HG03139 (cell line): ENCODE results near the gene HSD17B2.
"Not testable (repeated sequence)": the region's sequence is repeated elsewhere in the genome, so short reads cannot be mapped to it uniquely, and the experiment has no call there.

ENCODE experiments used
- ATAC-seq: cut with Tn5 transposase; IDR thresholded peaks from one replicate; pipeline ENCODE4 v1.9.1; 2021; ENCODE audit not compliant: unreplicated experiment

The HSD17B2 gene

GRCh38 chr16:82074019-82074558 lies 39.0 kb downstream of the HSD17B2 start:
- no peak for ATAC-seq

DNA sequence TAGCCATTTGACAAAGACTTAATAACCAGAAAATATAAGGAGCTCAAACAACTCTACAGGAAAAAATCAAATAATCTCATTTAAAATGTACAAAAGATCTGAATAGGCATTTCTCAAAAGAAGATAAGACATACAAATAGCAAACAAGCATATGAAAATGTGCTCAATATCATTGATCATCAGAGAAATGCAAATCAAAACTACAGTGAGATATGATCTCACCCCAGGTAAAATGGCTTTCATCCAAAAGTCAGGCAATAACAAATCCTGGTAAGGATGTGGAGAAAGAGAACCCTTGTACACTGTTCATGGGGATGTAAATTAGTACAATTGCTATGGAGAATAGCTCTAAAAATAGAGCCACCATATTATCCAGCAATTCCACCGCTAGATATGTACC lies 43.1 kb downstream of the HSD17B2 start:
- ATAC-seq = no peak

DNA sequence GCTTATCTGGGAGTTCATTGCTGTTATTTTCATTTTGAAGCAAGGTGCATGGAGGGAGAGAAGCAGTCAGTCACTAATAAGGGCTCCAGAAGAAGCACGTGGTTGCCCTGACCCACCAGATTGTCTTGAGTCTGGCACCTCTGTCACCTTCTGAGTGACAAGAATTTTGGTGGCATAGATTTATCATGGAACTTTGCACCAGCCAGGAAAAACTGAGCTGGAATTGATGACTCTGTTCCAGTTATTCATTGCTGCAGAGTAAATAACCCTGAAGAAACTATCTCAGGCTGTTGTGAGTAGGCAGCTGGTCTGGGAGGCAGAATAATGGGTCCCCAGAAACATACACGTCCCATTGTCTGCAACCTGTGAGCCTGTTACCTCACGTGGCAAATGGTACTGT lies 44.8 kb downstream of the HSD17B2 start:
- ATAC-seq = no peak

DNA sequence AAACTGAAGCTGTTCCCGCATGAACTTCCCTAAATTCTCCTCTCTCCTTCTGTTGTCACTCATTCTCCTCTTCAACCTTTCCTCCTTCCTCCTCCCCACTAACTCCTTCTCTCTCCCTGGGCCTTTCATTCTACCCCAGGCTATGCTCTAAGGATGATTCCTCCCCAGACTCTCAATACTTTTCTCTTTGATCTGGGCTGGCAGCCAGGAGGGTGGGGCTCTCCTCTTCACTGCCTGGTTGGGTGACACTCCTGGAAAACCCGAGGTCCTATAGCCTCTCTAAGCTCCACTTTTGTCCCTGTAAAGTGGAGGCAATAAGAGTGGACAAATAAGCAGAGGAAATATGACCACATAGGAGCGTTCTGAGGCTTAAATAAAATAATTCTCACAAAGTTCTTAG lies 46.2 kb downstream of the HSD17B2 start:
- no peak for ATAC-seq

- ATAC-seq = no peak
These were observed 47.0 kb downstream of the HSD17B2 start for GRCh38 chr16:82082097-82082496.

- no peak for ATAC-seq
These were observed 47.6 kb downstream of the HSD17B2 start for GRCh38 chr16:82082543-82083244.

DNA sequence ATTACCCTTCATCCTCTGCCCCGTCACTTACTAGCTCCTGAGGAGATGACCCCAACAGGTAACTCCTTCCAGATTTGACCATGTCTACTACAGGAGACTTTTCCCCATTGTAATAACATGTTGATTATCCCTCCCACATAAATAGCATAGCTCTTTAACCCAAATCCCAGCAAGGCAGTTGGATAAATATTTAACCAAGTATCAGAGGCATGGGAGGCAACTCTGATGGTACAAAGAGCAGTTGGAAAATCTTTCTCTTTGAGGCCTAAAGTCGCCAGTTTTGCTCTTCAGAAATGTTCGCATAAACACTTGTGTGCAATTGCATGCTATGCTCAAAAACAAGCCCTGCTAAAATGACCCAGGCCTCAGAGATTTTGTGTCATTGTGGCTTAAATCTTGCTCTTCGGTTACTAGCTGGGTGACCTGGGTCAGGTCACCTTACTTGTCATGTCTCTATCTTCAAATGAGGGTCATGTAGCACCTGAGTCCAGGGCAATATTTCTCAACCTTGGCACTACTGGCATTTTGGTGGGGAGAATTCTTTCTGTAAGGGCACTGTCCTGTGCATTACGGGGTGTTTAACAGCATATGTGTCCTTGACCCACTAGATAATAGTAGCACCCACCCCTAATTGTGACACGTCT lies 48.8 kb downstream of the HSD17B2 start:
- ATAC-seq = no peak

- ATAC-seq = no peak
These were observed 50.1 kb downstream of the HSD17B2 start for GRCh38 chr16:82085011-82085779.

- no peak for ATAC-seq
These were observed 53.4 kb downstream of the HSD17B2 start for GRCh38 chr16:82088483-82088882.

DNA sequence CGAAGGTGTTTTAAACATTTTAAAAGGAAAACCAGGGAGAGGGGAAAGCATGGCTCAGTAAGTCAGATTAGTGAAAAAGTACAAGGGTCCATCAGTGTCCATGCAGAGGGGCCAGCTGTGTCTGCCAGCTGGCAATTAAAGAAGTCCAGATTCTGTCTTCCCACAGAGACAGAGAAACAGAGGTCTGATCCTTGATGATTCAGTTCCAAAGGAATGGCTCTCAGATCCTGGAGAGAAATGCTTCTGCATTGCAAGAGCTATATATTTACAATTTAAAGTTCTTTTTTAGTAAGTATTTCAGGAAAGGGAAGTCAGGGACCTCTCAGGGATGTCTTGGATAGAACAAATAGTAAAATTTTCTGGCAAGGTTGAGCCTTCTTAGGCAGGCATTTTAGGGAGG lies 56.2 kb downstream of the HSD17B2 start:
- no peak for ATAC-seq

- ATAC-seq = no peak
These were observed 57.7 kb downstream of the HSD17B2 start for GRCh38 chr16:82092711-82093110.

- ATAC-seq = no peak
These were observed 58.7 kb downstream of the HSD17B2 start for GRCh38 chr16:82093666-82094300.

DNA sequence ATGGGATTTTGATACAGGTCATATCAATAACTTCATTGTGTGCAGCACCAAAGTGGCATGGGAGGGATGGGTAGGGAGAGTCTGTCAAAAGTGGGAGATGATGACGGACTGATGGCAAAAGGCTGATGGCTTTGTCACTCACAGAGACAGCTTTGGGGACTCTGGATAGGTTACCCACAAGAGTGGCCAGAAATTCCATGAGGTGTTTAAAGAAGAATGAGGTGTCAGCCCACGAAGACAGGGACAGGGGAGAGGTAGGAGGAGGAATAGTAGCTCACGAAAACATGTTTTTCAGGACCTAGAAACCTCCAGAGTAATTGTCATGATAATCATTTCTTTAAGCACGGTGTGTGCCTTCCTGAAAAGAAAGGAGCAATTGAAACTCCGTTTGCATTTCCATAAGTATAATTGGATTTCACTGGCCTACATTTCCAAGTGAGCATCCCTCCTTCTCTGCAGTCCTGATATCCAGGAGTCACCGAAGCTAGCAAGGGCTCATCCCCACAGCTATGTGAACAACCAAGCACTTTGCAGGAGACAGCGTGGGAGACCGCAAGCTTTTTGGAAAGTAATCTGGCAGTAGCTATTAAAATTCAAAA lies 60.0 kb downstream of the HSD17B2 start:
- ATAC-seq = no peak

- no peak for ATAC-seq
These were observed 61.6 kb downstream of the HSD17B2 start for GRCh38 chr16:82096641-82097040.

- ATAC-seq = no peak
These were observed 70.1 kb downstream of the HSD17B2 start for GRCh38 chr16:82105107-82105506.

GRCh38 chr16:82108100-82108499 lies 73.0 kb downstream of the HSD17B2 start:
- ATAC-seq = no peak

DNA sequence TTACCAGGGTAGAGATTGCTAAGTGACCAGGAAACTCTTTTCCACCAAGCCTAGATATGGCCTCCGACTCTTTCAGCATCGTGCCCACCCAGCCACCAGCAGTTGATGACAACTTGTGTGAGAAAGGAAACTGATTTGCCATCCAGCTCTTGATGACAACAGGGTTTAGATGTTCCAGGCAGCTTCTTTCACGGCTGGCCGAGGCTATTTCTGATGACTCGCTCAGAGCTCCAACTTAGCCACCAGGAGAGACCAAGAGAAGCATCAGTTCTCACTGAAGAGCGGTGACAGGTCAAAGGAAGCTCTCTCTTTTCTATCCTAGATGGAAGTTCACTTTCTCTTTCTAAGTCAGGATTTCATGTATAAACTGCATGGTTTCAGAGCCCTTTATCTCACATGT lies 73.7 kb downstream of the HSD17B2 start:
- no peak for ATAC-seq

DNA sequence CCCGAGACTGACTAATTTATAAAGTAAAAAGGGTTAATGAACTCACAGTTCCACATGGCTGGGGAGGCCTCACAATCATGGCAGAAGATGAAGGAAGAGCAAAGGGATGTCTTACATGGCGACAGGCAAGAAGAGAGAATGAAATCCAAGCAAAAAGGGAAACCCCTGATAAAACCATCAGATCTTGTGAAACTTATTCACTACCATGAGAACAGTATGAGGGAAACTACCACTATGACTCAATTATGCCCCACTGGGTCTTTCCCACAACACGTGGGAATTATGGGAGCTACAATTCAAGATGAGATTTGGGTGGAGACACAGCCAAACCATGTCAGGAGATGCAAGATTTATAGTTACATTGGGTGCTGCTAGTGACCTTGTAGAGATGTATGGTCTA lies 74.2 kb downstream of the HSD17B2 start:
- not testable (repeated sequence) for ATAC-seq

- ATAC-seq = no peak
These were observed 76.9 kb downstream of the HSD17B2 start for GRCh38 chr16:82111944-82112343.

DNA sequence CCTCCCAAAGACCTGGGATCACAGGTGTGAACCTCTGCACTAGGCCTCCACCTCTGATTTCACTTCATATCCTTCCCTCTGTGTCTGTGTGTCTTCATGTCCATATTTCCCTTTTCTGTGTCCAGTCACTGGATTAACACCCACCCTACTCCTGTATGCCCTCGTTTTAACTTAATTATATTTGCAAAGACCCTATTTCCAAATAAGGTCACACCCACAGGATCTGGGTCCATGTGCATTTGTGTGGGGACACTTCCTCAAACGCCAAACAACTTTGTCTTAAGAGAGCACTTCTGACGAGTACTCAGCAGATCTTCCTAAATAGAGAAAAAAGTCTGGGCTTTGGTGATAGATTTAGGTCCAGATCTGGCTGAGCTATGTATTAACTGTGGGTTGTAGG lies 78.7 kb downstream of the HSD17B2 start:
- ATAC-seq = no peak

DNA sequence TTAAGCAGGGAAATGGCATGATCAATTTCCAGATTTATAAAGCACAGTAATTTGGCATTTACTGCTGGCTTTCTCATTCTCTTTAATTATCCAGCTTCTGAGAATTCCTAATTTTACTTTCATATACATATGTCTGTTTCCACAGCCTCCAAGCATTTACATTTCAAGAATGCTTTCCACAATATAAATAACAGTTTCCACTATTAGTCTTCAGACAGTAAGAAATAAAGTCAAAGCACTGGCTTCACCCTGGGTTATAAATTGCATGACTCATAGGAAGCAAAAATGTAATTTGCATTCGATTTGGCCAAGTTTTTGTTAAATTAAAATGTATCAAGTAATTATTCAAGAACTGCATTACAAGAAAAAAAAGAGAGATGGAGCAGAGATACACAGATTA lies 81.5 kb downstream of the HSD17B2 start:
- ATAC-seq = no peak
